ENCODE measurements around the gene MMP11.

DNA sequence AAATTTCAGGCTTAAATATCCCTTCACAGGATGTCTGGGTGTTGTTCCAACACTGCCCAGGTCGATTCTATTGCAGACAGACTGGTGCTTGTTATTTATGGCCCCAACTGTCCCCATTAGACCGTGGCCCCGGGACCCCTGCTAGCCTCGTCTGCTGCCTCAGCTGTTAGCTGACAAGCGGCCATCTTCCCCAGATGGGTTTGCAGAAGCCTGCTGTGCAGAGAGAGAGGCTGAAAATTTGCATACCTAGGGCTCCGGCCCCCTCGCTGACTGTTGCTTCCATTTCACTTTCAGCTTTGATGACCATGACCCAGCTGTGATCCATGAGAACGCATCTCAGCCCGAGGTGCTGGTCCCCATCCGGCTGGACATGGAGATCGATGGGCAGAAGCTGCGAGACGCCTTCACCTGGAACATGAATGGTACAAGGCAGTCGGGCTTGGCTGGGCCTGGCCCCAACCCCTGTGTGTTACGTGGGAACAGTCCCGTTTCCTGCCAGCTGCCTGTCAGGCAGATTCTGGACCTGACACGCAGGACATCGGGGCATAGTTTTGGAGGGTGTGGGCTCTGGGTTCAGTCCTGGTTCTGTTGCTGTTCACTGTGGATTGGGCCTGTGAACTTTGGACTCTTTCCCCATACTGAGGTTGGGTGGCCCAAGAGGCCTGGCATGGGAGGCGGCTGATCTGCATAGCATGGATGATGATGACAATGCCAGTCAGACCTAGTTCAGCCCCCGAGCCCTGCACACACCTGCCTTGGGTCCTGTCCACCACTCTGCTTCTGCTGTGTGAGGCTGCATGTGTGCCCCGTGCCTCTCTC lies 30.6 kb downstream of the MMP11 start:
- TF ChIP-seq, protein P1, sequence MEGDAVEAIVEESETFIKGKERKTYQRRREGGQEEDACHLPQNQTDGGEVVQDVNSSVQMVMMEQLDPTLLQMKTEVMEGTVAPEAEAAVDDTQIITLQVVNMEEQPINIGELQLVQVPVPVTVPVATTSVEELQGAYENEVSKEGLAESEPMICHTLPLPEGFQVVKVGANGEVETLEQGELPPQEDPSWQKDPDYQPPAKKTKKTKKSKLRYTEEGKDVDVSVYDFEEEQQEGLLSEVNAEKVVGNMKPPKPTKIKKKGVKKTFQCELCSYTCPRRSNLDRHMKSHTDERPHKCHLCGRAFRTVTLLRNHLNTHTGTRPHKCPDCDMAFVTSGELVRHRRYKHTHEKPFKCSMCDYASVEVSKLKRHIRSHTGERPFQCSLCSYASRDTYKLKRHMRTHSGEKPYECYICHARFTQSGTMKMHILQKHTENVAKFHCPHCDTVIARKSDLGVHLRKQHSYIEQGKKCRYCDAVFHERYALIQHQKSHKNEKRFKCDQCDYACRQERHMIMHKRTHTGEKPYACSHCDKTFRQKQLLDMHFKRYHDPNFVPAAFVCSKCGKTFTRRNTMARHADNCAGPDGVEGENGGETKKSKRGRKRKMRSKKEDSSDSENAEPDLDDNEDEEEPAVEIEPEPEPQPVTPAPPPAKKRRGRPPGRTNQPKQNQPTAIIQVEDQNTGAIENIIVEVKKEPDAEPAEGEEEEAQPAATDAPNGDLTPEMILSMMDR (IDR thresholded peaks at IDR 0.05; ENCODE audit: insufficient read depth, low read length): no peak
- no peak for TF ChIP-seq POLR2AphosphoS5 (IDR thresholded peaks at IDR 0.05; ENCODE audit: low read depth)
- no peak for TF ChIP-seq GABPA (IDR thresholded peaks at IDR 0.05; ENCODE audit: low read depth)
- no peak for TF ChIP-seq SPI1 (IDR thresholded peaks at IDR 0.05; ENCODE audit: borderline replicate concordance, low read depth)

All from HL-60 (cell line).